ENCODE measurements around the gene CPXM1.
"Not testable (repeated sequence)": the region's sequence is repeated elsewhere in the genome, so short reads cannot be mapped to it uniquely, and the experiment has no call there.

The CPXM1 gene

DNA sequence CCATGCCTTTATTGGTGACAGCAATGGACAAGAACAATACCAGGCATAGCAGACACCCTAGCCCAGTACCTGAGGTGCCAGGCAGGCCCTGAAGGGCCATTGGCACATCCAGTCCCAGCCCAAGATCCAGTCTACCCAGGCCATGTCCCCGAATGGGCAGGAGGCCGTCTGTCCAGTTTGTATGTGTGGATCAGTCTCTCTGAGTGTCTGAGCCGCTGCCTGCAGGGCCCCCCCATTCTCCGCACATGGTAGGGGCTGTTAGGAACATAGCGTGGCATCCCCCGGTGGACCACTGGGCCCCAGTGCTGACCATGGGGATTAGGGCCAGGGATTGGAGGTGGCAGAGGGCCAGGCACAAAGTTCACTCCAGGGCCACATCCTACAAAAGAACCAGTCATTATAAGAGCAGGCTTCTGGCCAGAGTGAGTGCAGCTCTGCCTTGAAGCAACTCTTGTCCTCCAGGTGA, 34.9 kb upstream of the CPXM1 start:
- Histone ChIP-seq H3F3A (ENCODE audit: insufficient read depth) (no peaks in the 10 kb centered on the region), H3K9me3 (ENCODE audit: insufficient read depth, low read length) (no peaks in the 10 kb centered on the region), H3K9me2 (replicated peaks; ENCODE audit: insufficient read depth, low read length) (no peaks in the 10 kb centered on the region), H3K27me3 (ENCODE audit: low read length) (no peaks in the 10 kb centered on the region), H3K9ac (ENCODE audit: low read length) (no peak overlapping the region), H3K36me3 (ENCODE audit: low read length) (no peaks in the 10 kb centered on the region), H3K79me2 (ENCODE audit: insufficient read depth, low read length) (no peaks in the 10 kb centered on the region), H3K27ac (ENCODE audit: low read depth, low read length) (no peak overlapping the region), H4K20me1 (ENCODE audit: low read depth, low read length) (no peaks in the 10 kb centered on the region), H2AFZ (ENCODE audit: low read depth, low read length, severe bottlenecking) (no peak overlapping the region), H3K4me3 (ENCODE audit: insufficient read depth, low read length, poor library complexity, severe bottlenecking) (no peak overlapping the region), H3K4me2 (ENCODE audit: low read depth, low read length, poor library complexity, severe bottlenecking) (no peak overlapping the region)
- TF ChIP-seq, protein P1, sequence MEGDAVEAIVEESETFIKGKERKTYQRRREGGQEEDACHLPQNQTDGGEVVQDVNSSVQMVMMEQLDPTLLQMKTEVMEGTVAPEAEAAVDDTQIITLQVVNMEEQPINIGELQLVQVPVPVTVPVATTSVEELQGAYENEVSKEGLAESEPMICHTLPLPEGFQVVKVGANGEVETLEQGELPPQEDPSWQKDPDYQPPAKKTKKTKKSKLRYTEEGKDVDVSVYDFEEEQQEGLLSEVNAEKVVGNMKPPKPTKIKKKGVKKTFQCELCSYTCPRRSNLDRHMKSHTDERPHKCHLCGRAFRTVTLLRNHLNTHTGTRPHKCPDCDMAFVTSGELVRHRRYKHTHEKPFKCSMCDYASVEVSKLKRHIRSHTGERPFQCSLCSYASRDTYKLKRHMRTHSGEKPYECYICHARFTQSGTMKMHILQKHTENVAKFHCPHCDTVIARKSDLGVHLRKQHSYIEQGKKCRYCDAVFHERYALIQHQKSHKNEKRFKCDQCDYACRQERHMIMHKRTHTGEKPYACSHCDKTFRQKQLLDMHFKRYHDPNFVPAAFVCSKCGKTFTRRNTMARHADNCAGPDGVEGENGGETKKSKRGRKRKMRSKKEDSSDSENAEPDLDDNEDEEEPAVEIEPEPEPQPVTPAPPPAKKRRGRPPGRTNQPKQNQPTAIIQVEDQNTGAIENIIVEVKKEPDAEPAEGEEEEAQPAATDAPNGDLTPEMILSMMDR (IDR thresholded peaks at IDR 0.05; ENCODE audit: insufficient read depth, low read length, poor library complexity, severe bottlenecking), result no peak
- TF ChIP-seq EZH2phosphoT487 (conservative IDR thresholded peaks at IDR 0.05; ENCODE audit: low read length), result no peak

DNA sequence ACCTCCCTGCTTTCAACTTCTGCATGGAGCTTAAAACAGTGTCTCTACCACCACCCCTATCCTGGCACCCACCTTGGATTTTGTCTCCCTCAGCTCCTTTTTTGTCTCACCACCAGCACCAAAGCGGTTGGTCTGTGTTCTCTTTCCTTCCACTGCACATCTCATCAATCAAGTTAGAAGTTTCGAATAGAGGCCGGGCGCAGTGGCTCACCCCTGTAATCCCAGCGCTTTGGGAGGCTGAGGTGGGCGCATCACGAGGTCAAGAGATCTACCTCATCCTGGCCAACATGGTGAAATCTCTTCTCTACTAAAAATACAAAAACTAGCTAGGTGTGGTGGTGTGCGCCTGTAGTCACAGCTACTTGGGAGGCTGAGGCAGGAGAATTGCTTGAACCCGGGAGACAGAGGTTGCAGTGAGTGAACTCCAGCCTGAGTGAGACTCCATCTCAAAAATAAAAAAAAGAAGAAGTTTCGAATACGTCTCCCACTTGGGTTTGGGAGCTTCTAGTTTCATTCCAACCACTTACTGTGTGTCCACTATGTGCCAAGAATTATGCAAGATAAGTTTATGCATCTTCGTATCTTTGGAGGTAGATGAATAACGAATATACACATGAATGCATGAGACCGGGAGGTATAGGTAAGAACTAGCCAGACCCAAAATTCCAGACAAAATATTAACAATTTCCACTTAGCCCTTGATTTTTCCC, 34.1 kb upstream of the CPXM1 start:
- Histone ChIP-seq H3K27ac (ENCODE audit: low read depth, low read length) (no peak overlapping the region), H2AFZ (ENCODE audit: low read depth, low read length, severe bottlenecking) (no peak overlapping the region), H3K9me3 (ENCODE audit: insufficient read depth, low read length) (no peaks in the 10 kb centered on the region), H3K27me3 (ENCODE audit: low read length) (no peaks in the 10 kb centered on the region), H3K9ac (ENCODE audit: low read length) (no peak overlapping the region), H3K4me3 (ENCODE audit: insufficient read depth, low read length, poor library complexity, severe bottlenecking) (no peak overlapping the region), H3F3A (ENCODE audit: insufficient read depth) (no peaks in the 10 kb centered on the region), H4K20me1 (ENCODE audit: low read depth, low read length) (no peaks in the 10 kb centered on the region), H3K9me2 (replicated peaks; ENCODE audit: insufficient read depth, low read length) (no peaks in the 10 kb centered on the region), H3K36me3 (ENCODE audit: low read length) (no peaks in the 10 kb centered on the region), H3K4me2 (ENCODE audit: low read depth, low read length, poor library complexity, severe bottlenecking) (no peak overlapping the region), H3K79me2 (ENCODE audit: insufficient read depth, low read length) (no peaks in the 10 kb centered on the region)
- TF ChIP-seq, protein P1 (IDR thresholded peaks at IDR 0.05; ENCODE audit: insufficient read depth, low read length, poor library complexity, severe bottlenecking), result no peak
- TF ChIP-seq EZH2phosphoT487 (conservative IDR thresholded peaks at IDR 0.05; ENCODE audit: low read length), result no peak

DNA sequence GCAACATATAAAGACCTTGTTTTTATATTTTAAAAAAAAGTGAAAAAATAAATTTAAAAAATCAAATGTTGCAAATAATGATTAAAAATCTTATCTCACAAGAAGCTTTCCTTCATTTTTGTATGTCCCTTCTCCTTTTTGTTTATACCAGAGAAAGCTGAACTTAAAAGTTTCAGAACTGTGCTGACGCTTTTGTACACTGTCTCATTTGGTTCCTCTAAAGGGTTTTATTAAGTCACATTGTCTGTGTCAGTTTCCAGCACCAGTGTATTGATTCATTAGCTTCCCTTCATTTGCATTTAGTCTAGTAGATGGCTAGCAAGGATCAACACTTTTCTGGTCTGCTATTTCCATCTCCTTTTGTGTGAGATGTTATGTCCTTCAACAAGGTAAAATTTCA, 33.3 kb upstream of the CPXM1 start:
- H3K9ac ChIP-seq (ENCODE audit: low read length), result no peak overlapping the region
- H3K9me2 ChIP-seq (replicated peaks; ENCODE audit: insufficient read depth, low read length), result no peaks in the 10 kb centered on the region
- H3K27me3 ChIP-seq (ENCODE audit: low read length), result no peaks in the 10 kb centered on the region
- H3F3A ChIP-seq (ENCODE audit: insufficient read depth), result no peaks in the 10 kb centered on the region
- no peaks in the 10 kb centered on the region for H3K9me3 ChIP-seq (ENCODE audit: insufficient read depth, low read length)
- H3K4me2 ChIP-seq (ENCODE audit: low read depth, low read length, poor library complexity, severe bottlenecking), result no peak overlapping the region
- no peak overlapping the region for H2AFZ ChIP-seq (ENCODE audit: low read depth, low read length, severe bottlenecking)
- no peak overlapping the region for H3K27ac ChIP-seq (ENCODE audit: low read depth, low read length)
- no peak for TF ChIP-seq EZH2phosphoT487 (conservative IDR thresholded peaks at IDR 0.05; ENCODE audit: low read length)
- TF ChIP-seq, protein P1 (IDR thresholded peaks at IDR 0.05; ENCODE audit: insufficient read depth, low read length, poor library complexity, severe bottlenecking), result no peak
- H3K36me3 ChIP-seq (ENCODE audit: low read length), result no peaks in the 10 kb centered on the region
- H3K4me3 ChIP-seq (ENCODE audit: insufficient read depth, low read length, poor library complexity, severe bottlenecking), result no peak overlapping the region
- no peaks in the 10 kb centered on the region for H3K79me2 ChIP-seq (ENCODE audit: insufficient read depth, low read length)
- H4K20me1 ChIP-seq (ENCODE audit: low read depth, low read length), result no peaks in the 10 kb centered on the region

DNA sequence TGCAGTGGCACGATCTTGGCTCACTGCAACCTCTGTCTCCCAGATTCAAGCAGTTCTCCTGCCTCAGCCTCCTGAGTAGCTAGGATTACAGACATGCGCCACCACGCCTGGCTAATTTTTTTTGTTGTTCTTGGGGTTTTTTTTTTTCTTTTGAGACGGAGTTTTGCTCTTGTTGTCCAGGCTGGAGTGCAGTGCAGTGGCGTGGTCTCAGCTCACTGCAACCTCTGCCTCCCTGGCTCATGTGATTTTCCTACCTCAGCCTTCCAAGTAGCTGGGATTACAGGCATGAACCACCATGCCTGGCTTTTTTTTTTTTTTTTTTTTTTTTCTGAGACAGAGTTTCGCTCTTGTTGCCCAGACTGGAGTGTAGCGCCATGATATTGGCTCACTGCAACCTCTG, 30.8 kb upstream of the CPXM1 start:
- not testable (repeated sequence) for H3K27me3 ChIP-seq (ENCODE audit: low read length); H3K9me2 ChIP-seq (replicated peaks; ENCODE audit: insufficient read depth, low read length); H3K9ac ChIP-seq (ENCODE audit: low read length); H3K9me3 ChIP-seq (ENCODE audit: insufficient read depth, low read length); H3K27ac ChIP-seq (ENCODE audit: low read depth, low read length); H3K36me3 ChIP-seq (ENCODE audit: low read length); H3F3A ChIP-seq (ENCODE audit: insufficient read depth); H3K79me2 ChIP-seq (ENCODE audit: insufficient read depth, low read length); H4K20me1 ChIP-seq (ENCODE audit: low read depth, low read length); H2AFZ ChIP-seq (ENCODE audit: low read depth, low read length, severe bottlenecking); H3K4me2 ChIP-seq (ENCODE audit: low read depth, low read length, poor library complexity, severe bottlenecking); H3K4me3 ChIP-seq (ENCODE audit: insufficient read depth, low read length, poor library complexity, severe bottlenecking)
